ENCODE measurements around the gene PHYHIPL.

GRCh38 chr10:59236064-59236697 lies 59.7 kb downstream of the PHYHIPL start:
- TF ChIP-seq POLR2A (IDR thresholded peaks at IDR 0.05; ENCODE audit: low read depth, low read length) (no peak), MYC (IDR thresholded peaks at IDR 0.05; ENCODE audit: low read depth, low read length) (no peak), CTCF (IDR thresholded peaks at IDR 0.05; ENCODE audit: extremely low read depth in 1 of 2, insufficient read depth in 1 of 2, low read depth in 1 of 2, low read length in 2 of 2) (no peak), POLR2AphosphoS5 (IDR thresholded peaks at IDR 0.05; ENCODE audit: insufficient read depth, low read depth, low read length) (no peak), MAX (IDR thresholded peaks at IDR 0.05; ENCODE audit: insufficient read depth, insufficient read length) (no peak), GATA2 (IDR thresholded peaks at IDR 0.05; ENCODE audit: insufficient read depth, insufficient read length, low read depth, low read length) (no peak), FOS (IDR thresholded peaks at IDR 0.05; ENCODE audit: borderline replicate concordance, insufficient read depth, low read length) (no peak)

All from endothelial cell of umbilical vein (primary cell).